C4-2B (cell line): Measurements from ENCODE around the gene PTPRN2.

Experiments
- ZFX ChIP-seq: fragments of 450-650 bp; IDR thresholded peaks from 2 replicates; pipeline ENCODE4 v1.6.1; 2017
- TF ChIP-seq, protein P1 (sequence below): fragments of 450-650 bp; conservative IDR thresholded peaks from 2 replicates; pipeline ENCODE4 v1.5.1; 2017; ENCODE audit warnings: mild to moderate bottlenecking

DNA sequence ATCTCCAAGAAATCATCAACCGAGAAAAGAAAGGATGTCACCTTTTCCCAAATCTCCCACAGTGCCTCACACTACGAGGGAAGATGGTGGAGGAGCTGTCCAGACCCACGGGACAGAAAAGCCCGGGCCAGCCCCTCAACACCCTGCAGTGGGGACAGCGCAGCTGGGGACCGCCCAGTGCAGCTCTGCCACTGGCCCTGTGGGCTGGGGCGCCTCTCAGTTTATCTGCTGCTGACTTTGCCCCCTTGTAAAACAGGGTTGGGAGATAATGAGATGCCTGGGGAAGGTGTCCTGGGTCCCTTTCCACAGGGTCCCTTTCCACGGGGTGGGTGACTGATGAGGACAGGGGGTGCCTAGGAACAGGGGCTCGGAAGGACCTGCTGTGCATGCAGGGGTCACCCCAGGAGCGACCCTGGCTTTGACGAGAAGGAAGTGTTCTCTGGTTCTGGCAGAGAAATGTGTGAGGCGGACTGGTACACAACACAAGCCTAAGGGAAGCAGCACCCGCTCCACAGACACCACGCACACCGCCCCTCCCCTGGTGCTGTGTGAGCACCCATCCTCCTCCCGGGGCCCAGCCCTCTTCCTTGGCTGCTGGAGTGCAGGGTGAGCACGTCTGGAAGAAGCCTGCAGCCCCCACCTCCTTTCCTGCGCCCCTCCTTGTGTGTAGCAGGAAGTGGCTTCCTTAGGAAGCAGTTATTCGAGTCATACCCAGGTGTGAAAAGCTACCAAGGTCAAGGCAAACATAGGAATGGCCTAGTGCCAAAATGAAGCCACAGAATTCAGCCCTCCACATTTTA is 911.0 kb downstream of the PTPRN2 start:
- TF ChIP-seq, protein P1, sequence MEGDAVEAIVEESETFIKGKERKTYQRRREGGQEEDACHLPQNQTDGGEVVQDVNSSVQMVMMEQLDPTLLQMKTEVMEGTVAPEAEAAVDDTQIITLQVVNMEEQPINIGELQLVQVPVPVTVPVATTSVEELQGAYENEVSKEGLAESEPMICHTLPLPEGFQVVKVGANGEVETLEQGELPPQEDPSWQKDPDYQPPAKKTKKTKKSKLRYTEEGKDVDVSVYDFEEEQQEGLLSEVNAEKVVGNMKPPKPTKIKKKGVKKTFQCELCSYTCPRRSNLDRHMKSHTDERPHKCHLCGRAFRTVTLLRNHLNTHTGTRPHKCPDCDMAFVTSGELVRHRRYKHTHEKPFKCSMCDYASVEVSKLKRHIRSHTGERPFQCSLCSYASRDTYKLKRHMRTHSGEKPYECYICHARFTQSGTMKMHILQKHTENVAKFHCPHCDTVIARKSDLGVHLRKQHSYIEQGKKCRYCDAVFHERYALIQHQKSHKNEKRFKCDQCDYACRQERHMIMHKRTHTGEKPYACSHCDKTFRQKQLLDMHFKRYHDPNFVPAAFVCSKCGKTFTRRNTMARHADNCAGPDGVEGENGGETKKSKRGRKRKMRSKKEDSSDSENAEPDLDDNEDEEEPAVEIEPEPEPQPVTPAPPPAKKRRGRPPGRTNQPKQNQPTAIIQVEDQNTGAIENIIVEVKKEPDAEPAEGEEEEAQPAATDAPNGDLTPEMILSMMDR = no peak
- TF ChIP-seq ZFX = no peak
